ENCODE measurements around the gene CAMK4.

- TF ChIP-seq CTCF (IDR thresholded peaks at IDR 0.05) (no peak), POLR2A (IDR thresholded peaks at IDR 0.05) (no peak)
Observed at GRCh38 chr5:111227801-111228200, 3.6 kb downstream of the CAMK4 start.

Data from uterus (tissue), 2 donors.